ENCODE measurements around the gene CHL1.

The CHL1 gene

GRCh38 chr3:324423-324822, 127.9 kb downstream of the CHL1 start:
- ATAC-seq (ENCODE audit: low read depth) (no peak), DNase-seq (ENCODE audit: low spot score) (no peak)
- TF ChIP-seq CTCF (IDR thresholded peaks at IDR 0.05; ENCODE audit: poor library complexity, severe bottlenecking), result no peak
- Histone ChIP-seq H3K36me3 (ENCODE audit: low read depth) (no peaks in the 10 kb centered on the region), H3K27me3 (ENCODE audit: insufficient read depth, poor library complexity, severe bottlenecking) (no peaks in the 10 kb centered on the region), H3K9me3 (ENCODE audit: severe bottlenecking) (no peaks in the 10 kb centered on the region), H3K4me3 (ENCODE audit: severe bottlenecking) (no peak overlapping the region), H3K27ac (ENCODE audit: poor library complexity, severe bottlenecking) (no peak overlapping the region), H3K4me1 (ENCODE audit: insufficient read depth, poor library complexity, severe bottlenecking) (no peaks in the 10 kb centered on the region)

GRCh38 chr3:325495-325894, 128.9 kb downstream of the CHL1 start:
- Histone ChIP-seq H3K27ac (ENCODE audit: poor library complexity, severe bottlenecking) (no peak overlapping the region), H3K9me3 (ENCODE audit: severe bottlenecking) (no peaks in the 10 kb centered on the region), H3K27me3 (ENCODE audit: insufficient read depth, poor library complexity, severe bottlenecking) (no peaks in the 10 kb centered on the region), H3K4me3 (ENCODE audit: severe bottlenecking) (no peak overlapping the region), H3K36me3 (ENCODE audit: low read depth) (no peaks in the 10 kb centered on the region), H3K4me1 (ENCODE audit: insufficient read depth, poor library complexity, severe bottlenecking) (no peaks in the 10 kb centered on the region)
- no peak for TF ChIP-seq CTCF (IDR thresholded peaks at IDR 0.05; ENCODE audit: poor library complexity, severe bottlenecking)
- DNase-seq (ENCODE audit: low spot score) (no peak), ATAC-seq (ENCODE audit: low read depth) (no peak)

- H3K9me3 ChIP-seq (ENCODE audit: severe bottlenecking), result no peaks in the 10 kb centered on the region
- DNase-seq (ENCODE audit: low spot score), result no peak
- TF ChIP-seq CTCF (IDR thresholded peaks at IDR 0.05; ENCODE audit: poor library complexity, severe bottlenecking), result no peak
- H3K27me3 ChIP-seq (ENCODE audit: insufficient read depth, poor library complexity, severe bottlenecking), result no peaks in the 10 kb centered on the region
- H3K36me3 ChIP-seq (ENCODE audit: low read depth), result no peaks in the 10 kb centered on the region
- H3K4me3 ChIP-seq (ENCODE audit: severe bottlenecking), result no peak overlapping the region
- no peaks in the 10 kb centered on the region for H3K4me1 ChIP-seq (ENCODE audit: insufficient read depth, poor library complexity, severe bottlenecking)
- ATAC-seq (ENCODE audit: low read depth), result no peak
- no peak overlapping the region for H3K27ac ChIP-seq (ENCODE audit: poor library complexity, severe bottlenecking)
Observed at GRCh38 chr3:330494-331115, 134.0 kb downstream of the CHL1 start.

GRCh38 chr3:331881-332280, 135.3 kb downstream of the CHL1 start:
- H3K36me3 ChIP-seq (ENCODE audit: low read depth), result no peaks in the 10 kb centered on the region
- H3K4me3 ChIP-seq (ENCODE audit: severe bottlenecking), result no peak overlapping the region
- no peaks in the 10 kb centered on the region for H3K9me3 ChIP-seq (ENCODE audit: severe bottlenecking)
- ATAC-seq (ENCODE audit: low read depth), result no peak
- no peak for TF ChIP-seq CTCF (IDR thresholded peaks at IDR 0.05; ENCODE audit: poor library complexity, severe bottlenecking)
- no peaks in the 10 kb centered on the region for H3K4me1 ChIP-seq (ENCODE audit: insufficient read depth, poor library complexity, severe bottlenecking)
- no peak overlapping the region for H3K27ac ChIP-seq (ENCODE audit: poor library complexity, severe bottlenecking)
- H3K27me3 ChIP-seq (ENCODE audit: insufficient read depth, poor library complexity, severe bottlenecking), result no peaks in the 10 kb centered on the region
- DNase-seq (ENCODE audit: low spot score), result no peak

DNA sequence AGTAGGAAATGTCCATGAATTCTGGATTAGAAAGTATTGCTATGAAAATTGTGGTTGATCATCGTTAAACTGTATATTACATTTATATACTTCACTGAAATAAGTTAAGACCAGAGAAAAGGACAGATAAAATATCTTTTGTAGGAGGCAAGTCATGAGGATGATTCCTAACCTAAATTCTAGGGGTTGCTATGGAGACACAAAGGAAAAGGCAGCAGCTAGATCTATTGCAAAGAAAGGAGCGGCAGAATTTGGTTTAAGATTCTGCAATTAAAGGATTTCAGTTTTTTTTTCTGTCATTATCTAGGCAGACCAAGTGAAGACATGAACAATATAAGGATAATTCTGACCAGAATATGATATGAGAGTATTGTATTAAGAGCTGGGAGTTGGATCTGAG, 136.1 kb downstream of the CHL1 start:
- no peak for ATAC-seq (ENCODE audit: low read depth)
- Histone ChIP-seq H3K27ac (ENCODE audit: poor library complexity, severe bottlenecking) (no peak overlapping the region), H3K27me3 (ENCODE audit: insufficient read depth, poor library complexity, severe bottlenecking) (no peaks in the 10 kb centered on the region), H3K9me3 (ENCODE audit: severe bottlenecking) (no peaks in the 10 kb centered on the region), H3K36me3 (ENCODE audit: low read depth) (no peaks in the 10 kb centered on the region), H3K4me1 (ENCODE audit: insufficient read depth, poor library complexity, severe bottlenecking) (no peaks in the 10 kb centered on the region), H3K4me3 (ENCODE audit: severe bottlenecking) (no peak overlapping the region)
- TF ChIP-seq CTCF (IDR thresholded peaks at IDR 0.05; ENCODE audit: poor library complexity, severe bottlenecking), result no peak
- DNase-seq (ENCODE audit: low spot score), result no peak
